ENCODE results near the gene EFCAB9. TPM values are rescaled to one million over a fixed set of nuclear protein-coding genes. Genes with fewer than 3 reads are reported as not detected.

EFCAB9 gene
- total and polyA plus RNA-seq, 8 donors, result not detected

DNA sequence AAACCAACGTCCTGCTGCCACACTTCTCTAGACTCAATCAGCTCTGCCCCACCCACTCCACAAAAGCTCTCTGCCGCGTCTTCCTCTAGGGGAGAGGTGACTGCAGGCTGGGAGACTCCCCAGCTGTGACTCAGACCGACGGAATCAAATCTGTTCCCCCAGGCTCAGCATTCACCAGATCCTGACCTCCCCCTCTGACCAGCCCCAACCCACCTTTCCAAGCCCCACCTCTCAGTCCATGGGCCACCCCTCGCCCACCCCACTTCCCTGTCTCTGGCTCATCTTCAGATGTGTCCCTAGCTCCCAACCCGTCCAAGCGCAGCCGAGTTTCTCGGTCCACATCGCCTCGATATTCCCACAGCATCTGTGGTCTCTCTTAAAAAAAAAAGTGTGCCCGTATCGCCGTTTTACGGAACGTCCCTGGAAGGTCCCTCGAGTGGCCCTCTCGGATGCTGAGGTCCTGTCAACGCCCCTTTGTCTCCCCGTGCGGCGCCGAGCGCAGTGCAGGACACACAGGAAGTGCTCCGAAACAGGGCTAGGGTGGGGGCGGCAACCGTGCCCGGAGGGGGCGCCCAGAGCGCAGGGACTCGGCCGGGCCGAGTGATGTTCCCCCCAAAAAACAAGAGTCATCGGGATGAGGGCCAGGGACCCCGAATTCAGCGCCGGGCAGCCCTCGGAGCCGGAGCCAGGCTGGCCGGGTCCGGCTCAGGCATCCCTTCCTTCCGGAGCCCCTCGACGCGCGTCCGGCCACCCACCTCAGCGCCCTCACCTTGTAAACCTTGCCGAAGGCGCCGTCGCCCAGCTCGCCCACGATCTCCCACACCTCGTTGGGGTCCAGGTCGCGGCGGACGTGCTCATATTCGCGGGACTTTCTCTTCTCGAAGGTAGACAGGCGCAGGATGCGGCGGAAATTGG lies 6.6 kb upstream of the EFCAB9 start:
- Histone ChIP-seq H3K27ac (peak overlapping the region; percentile 84 to 99), H3K9me3 (no peaks in the 10 kb centered on the region), H3K27me3 (no peaks in the 10 kb centered on the region), H3K36me3 (peaks cover 0 to 4% of the 10 kb centered on the region in 2 donors), H3K4me3 (peak overlapping the region; percentile 87 to 96), H3K4me1 (peaks cover 11 to 50% of the 10 kb centered on the region in 2 donors)
- DNase-seq, result peak in 2 of 4 donors; percentile 85 to 92
- intact Hi-C loops (cut with DNase I), result loop anchor here (5.0 to 10.0 kb wide), 2 partner anchors 73 to 80 kb away; no protein-coding TSS in a partner anchor
- peak; percentile 52 for ATAC-seq
- TF ChIP-seq, protein P1, sequence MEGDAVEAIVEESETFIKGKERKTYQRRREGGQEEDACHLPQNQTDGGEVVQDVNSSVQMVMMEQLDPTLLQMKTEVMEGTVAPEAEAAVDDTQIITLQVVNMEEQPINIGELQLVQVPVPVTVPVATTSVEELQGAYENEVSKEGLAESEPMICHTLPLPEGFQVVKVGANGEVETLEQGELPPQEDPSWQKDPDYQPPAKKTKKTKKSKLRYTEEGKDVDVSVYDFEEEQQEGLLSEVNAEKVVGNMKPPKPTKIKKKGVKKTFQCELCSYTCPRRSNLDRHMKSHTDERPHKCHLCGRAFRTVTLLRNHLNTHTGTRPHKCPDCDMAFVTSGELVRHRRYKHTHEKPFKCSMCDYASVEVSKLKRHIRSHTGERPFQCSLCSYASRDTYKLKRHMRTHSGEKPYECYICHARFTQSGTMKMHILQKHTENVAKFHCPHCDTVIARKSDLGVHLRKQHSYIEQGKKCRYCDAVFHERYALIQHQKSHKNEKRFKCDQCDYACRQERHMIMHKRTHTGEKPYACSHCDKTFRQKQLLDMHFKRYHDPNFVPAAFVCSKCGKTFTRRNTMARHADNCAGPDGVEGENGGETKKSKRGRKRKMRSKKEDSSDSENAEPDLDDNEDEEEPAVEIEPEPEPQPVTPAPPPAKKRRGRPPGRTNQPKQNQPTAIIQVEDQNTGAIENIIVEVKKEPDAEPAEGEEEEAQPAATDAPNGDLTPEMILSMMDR (IDR thresholded peaks at IDR 0.05), result no peak

GRCh38 chr5:172188033-172188892 lies 5.7 kb upstream of the EFCAB9 start, which contains the start of gene STK10:
TSS of gene STK10 (minus strand) at chr5:172188224. CDS start at chr5:172188042, 182 bp downstream.
- ATAC-seq (peak; percentile 92), DNase-seq (peak; percentile 87 to 99 (median 94))
- peak within 1 kb of the TSS; percentile 84 to 99 for H3K27ac ChIP-seq
- no peaks in the 10 kb centered on the region for H3K36me3 ChIP-seq
- TF ChIP-seq, protein P1 (IDR thresholded peaks at IDR 0.05), result peak; percentile 87 to 92
- no peaks in the 10 kb centered on the region for H3K9me3 ChIP-seq
- H3K4me3 ChIP-seq, result peak within 1 kb of the TSS; percentile 87 to 96
- no peaks in the 10 kb centered on the region for H3K27me3 ChIP-seq
- intact Hi-C loops (cut with DNase I), result loop anchor here (5.0 to 10.0 kb wide), 2 partner anchors 73 to 81 kb away; no protein-coding TSS in a partner anchor
- H3K4me1 ChIP-seq, result peaks cover 11 to 41% of the 10 kb centered on the region in 2 donors

DNA sequence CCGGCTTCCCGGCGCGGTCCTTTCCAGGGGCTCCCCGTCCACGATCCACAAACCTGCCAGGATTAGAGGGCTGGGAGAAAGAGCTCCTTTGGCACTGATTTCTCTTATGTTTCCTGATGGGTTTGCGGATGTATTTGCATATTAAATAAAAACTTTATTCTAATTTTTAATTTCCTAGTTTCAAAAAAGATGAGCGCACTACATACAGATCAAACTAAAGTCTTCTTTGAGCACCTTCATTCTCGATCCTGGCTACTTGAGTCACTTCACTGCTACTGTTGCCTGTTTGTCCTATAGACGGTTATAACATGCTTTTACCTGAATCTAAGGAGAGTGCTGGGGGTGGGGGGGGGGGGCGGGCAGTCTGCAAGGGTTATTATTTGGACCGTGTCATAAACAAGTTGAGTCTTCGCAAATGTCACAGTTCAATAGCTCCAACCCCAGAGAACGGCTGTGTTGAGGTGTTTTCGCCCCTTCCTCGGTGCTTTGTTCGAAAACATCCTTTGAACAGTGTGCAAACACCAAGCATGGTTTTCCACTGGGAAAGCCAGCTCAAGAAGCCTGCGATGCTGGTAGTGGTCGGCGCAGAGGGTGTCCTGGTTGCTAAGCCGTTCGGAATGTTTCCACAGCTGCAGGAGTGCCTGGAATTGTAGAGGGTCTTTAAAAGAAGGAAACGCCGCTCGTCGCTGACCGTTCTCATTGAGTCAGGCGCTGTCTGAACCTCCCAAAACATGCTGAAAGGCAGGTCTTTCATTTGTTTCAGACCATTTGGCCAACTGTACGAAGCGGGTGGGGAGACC lies 4.9 kb upstream of the EFCAB9 start:
- DNase-seq (no peak), ATAC-seq (no peak)
- no peaks in the 10 kb centered on the region for H3K9me3 ChIP-seq
- H3K4me3 ChIP-seq, result peak overlapping the region in 1 of 2 donors; percentile 96
- H3K4me1 ChIP-seq, result peaks cover 11 to 34% of the 10 kb centered on the region in 2 donors
- peak overlapping the region in 1 of 2 donors; percentile 99 for H3K27ac ChIP-seq
- TF ChIP-seq, protein P1 (IDR thresholded peaks at IDR 0.05), result no peak
- H3K36me3 ChIP-seq, result no peaks in the 10 kb centered on the region
- intact Hi-C loops (cut with DNase I), result loop anchor here (5.0 to 10.0 kb wide), 2 partner anchors 74 to 82 kb away; no protein-coding TSS in a partner anchor
- no peaks in the 10 kb centered on the region for H3K27me3 ChIP-seq

DNA sequence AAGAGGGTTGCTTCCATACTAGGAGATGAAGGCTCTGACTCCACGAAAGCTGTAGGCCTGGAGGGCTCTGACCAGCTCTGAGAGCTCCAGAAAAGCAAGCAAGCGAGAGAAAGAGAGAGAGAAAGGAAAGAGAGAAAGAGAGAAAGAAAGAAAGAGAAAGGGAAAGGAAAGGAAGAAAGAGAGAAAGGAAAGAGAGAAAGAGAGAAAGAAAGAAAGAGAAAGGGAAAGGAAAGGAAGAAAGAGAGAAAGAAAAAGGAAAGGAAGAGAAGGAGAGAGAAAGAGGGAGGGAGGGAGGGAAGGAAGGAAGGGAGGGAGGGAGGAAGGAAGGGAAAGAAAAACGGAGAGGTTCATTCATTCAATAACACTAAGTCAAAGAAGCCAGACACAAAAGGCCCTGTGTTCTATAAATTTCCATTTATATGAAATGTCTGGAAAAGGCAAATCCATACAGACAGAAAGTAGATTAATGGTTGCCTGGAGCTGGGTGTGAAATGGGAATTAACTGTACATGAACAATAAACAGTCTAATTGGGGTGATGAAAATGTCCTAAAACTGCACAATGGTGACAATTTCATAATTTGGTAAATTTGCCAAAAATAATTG lies 4.2 kb upstream of the EFCAB9 start:
- no peaks in the 10 kb centered on the region for H3K27me3 ChIP-seq
- DNase-seq (no peak), ATAC-seq (no peak)
- peaks cover 11 to 27% of the 10 kb centered on the region in 2 donors for H3K4me1 ChIP-seq
- no peaks in the 10 kb centered on the region for H3K9me3 ChIP-seq
- TF ChIP-seq, protein P1 (IDR thresholded peaks at IDR 0.05), result no peak
- intact Hi-C loops (cut with DNase I), result loop anchor here (5.0 to 10.0 kb wide), 2 partner anchors 75 to 82 kb away; no protein-coding TSS in a partner anchor
- no peaks in the 10 kb centered on the region for H3K36me3 ChIP-seq
- no peak overlapping the region for H3K4me3 ChIP-seq
- H3K27ac ChIP-seq, result no peak overlapping the region
